GM19240 (cell line): ENCODE measurements around the gene DOLK.
A peak's percentile ranks its signal among the peaks of the same experiment; 100 is the strongest.
"Not testable (repeated sequence)": the region's sequence is repeated elsewhere in the genome, so short reads cannot be mapped to it uniquely, and the experiment has no call there.

Experiments
- DNase-seq: peaks from one replicate; pipeline ENCODE4 v3.0.0; 2011; ENCODE audit warnings: low spot score; ENCODE audit not compliant: insufficient read length

DOLK gene

DNA sequence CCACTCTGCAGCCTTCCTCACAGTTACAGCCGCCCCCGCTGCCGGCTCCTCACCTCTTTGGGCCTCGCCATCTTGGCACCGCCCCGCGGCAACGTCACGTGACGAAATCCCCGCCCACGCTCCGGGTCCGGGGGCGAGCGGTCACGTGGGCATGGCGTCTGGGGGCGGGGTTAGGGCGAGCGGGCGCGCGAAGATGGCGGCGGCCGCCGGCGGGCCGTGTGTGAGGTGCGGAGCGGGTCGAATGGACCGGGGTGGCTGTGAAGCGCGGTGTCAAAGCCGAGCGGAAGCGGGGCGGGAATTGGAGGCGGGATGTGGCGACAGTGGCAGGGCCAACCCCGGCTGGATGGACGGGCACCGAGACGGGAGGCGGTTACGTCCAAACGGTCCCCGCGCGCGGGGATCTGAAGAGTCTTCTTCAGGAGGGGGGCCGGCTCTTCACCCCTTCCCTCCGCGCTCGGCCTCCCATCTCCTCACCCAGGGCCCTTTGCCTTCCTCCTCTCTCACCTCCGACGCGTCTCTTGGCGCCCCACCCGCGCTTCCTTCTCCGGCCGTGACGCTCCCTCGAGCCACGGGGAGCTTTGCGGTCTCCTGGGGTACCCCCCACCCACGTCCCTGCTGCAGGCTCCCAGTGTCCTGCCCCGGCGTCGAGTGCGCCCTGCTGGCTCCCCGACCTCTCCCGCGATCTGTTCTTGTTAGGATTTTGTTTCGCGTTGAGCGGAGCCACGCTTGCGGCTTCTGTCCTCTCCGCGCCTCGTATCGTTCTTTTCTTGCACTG lies at the start of gene DOLK, which contains the start of gene NUP188:
Gene DOLK (minus strand): TSS at position 77 of the 775 bp plus-strand sequence. CDS start 300 bp downstream, outside the sequence.
Gene NUP188 (plus strand): TSS at position 173 of the 775 bp plus-strand sequence. CDS start 21 bp downstream, at position 194.
- DNase-seq = peak; percentile 93

DNA sequence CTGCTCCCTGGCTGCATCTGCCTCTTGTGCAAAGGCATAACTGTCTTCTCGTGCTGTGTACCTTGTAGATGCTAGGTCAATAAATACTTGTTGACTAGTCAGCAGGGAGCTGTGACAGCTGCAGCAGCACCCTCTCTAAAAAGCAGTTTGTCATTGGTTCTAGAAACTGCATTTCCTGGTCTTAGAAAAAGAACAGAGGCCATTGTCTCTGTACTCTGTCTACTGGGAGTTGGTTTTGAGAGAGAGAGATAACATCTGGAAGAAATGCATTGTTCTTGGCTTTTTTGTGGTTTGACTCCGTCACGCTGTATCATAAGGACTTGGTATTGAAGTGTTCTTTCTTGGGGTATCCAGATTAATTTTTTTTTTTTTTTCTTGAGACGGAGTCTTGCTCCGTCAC lies 48.4 kb upstream of the DOLK start:
- DNase-seq = no peak

DNA sequence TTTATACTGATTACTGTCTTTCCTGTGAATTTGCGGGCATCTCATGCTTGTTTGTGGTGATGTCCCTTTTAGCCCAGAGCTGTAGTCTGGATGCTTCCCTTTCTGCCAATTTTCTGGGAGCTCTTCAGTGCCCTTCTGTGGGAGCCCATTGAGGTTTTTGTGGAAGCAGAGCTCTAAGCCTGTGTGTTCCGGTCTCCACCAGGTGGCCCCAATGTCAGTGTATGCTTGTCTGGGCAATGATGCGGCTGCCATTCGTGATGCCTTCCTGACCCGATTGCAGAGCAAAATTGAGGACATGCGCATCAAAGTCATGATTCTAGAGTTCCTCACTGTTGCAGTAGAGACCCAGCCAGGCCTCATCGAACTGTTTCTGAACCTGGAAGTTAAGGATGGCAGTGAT lies 45.6 kb upstream of the DOLK start:
- no peak for DNase-seq

DNA sequence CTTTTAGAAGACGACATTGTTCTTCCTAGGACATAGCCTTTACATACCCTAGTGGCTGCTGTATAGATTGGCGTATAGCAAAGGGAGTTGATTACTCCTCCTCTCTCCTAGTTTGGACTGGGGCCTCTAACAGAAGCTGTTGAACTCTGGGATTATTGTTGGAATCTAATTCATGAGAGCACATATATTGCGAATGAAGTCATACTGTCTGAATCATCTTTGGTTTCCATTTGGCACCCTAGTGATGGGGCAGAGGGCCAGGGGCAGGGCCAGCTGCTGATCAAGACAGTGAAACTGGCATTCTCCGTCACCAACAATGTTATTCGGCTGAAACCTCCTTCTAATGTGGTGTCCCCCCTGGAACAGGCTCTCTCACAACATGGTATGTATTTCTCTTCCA lies 40.4 kb upstream of the DOLK start:
- no peak for DNase-seq

DNA sequence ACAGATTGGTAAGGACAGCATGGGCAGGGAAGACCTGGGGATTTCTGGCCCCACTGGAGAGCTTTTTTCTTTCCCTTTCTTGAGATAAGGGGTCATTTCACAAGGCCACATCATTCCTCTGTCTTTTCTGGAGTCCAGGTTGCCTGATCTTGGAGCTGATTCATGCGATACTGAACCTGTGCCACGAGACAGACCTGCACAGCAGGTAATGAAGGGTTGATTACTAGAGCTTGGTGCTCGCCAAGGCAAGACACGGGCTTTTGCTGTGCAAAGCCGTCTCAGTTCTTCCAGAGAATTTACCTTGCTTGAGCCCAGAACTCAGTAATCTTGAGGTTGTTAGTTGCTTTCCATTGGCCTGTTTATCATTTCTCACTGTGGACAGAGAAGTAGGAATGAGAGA lies 39.3 kb upstream of the DOLK start:
- DNase-seq = no peak

DNA sequence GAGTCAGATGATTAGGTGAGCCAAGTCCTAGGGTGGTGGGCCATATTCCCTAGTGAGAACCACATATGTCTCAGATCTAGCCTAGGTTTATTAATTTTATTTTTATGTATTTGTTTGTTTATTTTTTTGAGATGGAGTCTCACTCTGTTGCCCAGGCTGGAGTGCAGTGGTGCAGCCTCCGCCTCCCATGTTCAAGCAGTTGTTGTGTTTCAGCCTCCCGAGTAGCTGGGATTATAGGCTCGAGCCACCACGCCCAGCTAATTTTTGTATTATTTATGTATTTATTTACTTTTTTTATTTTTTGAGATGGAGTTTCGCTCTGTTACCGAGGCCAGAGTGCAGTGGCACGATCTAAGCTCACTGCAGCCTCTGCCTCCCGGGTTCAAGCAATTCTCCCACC lies 36.1 kb upstream of the DOLK start:
- no peak for DNase-seq

DNA sequence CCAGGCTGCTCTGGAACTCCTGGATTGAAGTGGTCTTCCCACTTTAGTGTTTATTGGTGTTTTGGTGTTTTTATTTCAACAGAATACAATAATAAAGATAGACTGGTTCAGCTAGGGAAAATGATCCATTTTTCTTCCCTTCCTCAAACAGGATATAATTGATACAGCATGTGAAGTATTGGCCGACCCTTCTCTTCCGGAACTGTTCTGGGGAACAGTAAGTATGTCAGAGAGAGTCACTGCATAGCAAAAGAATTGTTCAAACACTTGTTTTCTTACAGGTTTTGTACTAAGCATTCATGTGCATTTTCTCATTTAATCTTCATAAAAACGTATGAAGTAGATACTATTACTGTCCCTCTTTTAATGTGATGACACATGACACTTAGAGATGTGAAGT lies 31.7 kb upstream of the DOLK start:
- no peak for DNase-seq

DNA sequence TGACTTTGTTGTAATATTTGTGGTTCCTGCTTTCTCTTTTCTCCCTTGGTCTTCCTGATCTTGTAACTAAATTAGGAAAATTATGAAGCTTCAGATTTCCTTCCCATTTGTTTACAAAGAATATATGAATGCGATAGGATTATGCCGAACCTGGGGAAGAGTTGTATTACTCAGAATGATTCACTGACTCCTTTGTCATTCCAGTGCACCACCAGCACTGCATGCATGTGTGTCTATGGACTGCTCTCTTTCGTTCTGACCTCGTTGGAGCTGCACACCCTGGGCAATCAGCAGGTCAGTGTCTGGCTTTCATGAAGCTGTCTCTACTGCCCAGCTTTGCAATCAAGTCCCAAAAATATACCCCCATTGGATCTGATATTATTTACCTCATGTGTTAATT lies 25.6 kb upstream of the DOLK start:
- no peak for DNase-seq

DNA sequence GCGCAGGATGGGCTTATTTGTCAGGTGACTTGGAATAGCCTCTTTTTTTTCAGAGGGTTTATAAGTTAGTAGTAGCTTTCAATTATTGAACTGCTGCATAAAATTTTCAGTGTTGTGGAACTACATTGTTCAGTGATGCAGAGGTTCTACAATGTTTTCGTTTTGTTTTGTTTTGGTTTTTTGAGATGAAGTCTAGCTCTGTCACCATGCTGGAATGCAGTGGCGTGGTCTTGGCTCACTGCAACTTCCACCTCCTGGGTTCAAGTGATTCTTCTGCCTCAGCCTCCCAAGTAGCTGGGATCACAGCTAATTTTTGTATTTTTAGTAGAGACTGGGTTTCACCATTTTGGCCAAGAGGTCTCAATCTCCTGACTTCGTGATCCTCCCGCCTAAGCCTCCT lies 22.1 kb upstream of the DOLK start:
- DNase-seq = no peak

DNA sequence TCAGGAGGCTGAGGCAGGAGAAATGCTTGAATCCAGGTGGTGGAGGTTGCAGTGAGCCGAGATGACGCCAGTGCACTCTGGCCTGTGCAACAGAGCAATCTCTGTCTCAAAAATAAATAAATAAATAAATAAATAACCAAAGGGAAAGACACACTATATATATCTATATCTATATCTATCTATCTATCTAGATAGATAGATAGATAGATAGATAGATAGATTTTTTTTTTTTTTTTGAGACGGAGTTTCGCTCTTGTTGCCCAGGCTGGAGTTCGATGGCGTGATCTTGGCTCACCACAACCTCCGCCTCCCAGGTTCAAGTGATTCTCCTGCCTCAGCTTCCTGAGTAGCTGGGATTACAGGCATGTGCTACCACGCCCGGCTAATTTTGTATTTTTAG lies 14.0 kb upstream of the DOLK start:
- DNase-seq = not testable (repeated sequence)

DNA sequence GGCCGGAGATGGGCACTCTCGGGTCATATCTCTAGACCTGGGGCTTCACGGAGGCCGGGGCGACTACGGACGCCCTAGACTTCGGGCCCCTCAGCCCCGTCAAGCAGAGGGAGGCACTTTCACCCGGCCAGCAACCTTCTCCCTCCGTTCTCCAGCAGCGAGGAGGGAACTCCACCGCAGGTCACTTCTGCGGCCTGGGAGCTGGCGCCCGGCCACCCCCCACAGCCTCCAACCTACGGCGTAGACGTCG lies 201 bp downstream of the DOLK start:
- DNase-seq = no peak

DNA sequence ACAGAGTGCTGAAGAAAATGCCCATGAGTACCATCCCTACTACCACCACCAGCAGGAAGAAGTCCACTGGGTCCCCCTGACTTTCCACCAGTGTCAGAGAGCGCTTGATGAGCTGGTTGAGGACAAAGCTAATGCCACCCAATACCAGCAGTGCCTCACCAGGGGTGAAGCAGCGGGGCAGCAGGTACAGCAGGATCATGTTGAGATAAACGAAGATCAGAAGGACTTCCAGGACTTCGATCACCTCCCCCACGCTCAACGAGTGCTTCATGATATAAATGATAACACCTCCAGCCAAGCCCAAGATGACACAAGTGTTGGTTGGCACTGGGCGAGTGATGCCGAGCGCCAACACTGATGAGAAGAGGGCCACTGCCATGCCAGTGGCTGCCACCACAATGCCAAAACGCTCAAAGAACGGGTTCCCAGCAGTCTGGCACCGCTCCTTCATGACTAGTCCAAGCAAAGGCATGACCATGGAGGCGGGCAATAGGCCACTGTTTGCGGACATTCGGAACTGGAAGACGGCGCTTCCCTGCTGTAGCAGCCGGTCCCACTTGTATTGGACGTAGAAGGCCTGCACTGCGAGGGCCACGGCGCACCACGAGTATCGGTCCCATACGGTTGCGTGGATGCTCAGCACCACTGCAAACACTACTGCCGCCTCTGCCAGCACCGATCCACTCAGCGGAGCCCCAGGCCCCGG lies 679 bp downstream of the DOLK start:
- no peak for DNase-seq

DNA sequence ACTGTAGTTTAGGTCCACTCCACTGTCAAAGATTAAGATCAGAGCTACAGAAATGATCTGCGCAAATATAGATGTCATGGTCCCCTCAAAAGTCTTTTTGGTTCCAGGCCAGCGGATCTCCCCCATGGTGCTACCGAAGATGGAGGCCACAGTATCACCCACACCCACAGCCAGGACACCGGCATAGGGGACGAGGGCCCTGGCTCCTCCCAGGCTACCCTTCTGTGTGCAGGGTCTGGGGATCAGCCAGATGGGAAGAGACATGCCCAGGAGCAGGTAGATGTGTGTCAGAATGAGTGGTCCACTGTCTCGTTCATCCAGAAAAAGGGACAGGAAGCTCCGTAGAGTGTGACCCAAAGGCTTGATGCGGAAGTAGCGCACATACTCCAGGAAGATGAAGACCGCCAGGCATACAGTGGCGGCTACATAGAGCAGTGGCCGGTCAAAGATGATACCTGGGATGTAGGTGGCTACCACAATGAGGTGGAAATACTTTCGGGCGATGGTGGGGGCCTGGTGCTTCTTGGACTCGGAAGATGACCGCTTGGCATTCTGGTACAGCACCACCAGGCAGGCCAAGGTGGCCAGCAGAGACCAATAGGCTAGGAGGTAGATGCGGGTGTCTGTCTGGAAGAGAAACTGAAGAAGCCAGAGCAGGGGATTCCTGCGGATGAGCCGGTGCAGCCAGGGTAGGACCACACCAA lies 1.5 kb downstream of the DOLK start:
- no peak for DNase-seq

DNA sequence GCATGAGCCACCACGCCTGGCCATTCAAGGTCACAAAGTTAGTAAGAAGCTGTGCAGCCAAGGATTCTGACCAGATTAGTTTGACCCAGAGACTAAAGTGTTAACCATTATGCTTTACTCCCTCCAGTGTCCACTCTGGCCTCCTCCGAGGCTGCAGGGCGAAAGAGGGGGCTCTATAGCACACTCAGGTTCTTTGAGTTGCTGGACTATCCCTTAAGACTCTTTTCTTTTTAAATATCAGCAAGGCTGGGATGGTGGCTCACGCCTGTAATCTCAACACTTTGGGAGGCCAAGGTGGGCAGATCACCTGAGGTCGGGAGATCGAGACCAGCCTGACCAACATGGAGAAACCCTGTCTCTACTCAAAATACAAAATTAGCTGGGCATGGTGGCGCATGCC lies 2.4 kb downstream of the DOLK start:
- DNase-seq = not testable (repeated sequence)

DNA sequence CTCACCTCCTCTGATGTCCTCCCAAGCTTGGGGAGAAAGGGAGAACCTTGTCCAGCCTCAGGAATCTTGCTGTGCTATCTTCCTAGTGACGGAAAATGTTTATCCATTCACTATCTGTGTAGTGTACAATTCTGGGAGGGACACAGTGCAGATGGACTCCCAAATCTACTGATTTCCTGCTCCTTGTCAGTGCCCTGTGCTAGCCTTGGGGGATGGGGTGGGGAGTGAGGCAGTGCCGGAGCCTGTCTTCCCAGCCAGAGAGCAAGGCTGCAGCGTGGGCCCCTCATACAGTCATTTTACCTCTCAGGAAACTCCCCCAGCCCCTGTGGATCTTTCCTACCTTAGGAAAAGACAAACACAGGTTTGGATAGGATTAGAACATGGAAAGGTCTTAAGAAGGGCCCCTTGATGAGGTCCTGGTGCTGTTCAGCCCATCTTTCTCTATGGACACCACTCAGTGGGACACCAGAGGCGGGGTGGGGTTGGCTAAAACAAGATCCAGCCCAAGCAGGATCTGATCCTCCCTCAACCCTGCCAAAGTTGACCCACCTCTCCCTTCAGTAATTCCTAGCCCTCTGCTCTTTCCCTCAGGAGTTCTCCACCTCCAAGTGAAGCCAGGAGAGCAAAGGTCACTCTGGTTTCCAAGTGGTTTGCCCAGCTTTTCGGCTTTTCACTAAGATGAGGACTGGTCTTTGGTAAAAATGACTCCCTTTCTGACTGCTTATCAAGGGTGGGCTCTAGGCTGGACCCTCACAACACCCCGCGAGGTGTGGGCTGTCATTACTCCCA lies 3.4 kb downstream of the DOLK start:
- DNase-seq = no peak

DNA sequence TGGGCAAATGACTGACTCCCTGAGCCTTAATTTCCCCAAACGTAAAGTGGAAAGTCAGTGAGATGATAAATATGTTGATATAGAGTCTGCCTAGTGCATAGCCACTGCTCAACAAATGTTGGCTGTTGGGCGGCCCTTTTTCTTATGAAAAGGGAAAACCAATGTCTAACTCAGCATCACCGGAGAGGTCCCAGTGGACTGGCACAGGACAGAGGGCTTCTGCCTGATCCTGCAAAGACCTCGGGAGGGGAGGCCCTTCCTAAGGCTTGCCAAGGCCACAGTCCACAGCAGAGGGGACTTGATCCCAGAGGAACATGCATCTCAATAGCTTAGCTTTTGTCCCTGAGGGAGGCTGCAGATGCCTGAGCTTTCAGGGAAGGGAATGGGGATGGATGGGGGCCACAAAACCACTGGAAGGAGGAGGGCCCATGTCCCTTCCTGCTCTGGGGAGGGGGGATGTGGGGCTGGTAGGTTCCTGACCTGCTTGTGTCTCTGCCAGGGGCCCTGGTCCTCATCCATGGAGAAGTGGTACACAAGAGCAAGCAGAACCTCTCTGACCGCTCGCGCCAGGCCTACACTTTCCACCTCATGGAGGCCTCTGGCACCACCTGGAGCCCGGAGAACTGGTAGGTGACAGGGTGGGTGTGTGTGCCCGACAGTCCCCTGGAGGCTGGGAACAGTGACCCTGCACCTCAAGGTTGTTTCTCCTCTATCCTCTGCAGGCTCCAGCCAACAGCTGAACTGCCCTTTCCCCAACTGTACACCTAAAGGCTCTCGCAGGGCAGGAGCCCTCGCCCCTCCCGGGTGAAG lies 6.3 kb downstream of the DOLK start:
- DNase-seq = no peak

DNA sequence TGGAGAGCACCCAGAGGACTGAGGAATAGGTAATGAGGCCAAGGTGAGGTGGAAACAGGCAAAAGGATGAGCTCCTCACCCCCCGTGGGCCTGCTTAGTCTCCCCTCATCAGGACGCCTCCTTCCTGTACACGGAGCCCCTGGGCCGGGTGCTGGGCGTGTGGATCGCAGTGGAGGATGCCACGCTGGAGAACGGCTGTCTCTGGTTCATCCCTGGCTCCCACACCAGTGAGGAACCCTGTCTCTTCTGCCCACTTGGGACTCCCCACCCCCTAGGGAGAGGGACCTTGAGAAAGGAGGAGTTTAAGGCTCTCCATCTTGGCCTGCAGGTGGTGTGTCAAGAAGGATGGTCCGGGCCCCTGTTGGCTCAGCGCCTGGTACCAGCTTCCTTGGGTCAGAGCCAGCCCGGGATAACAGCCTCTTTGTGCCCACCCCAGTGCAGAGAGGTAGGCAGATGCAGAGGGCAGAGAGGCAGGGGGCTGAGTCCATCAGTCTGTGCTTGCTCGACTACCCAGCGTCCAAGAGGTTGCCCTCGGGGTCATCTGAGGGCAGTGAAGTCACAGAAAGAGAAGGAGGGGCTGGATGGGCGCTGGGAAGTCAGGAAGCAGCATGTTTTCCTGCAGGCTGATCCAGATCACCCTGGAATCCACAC lies 7.0 kb downstream of the DOLK start:
- DNase-seq = no peak

DNA sequence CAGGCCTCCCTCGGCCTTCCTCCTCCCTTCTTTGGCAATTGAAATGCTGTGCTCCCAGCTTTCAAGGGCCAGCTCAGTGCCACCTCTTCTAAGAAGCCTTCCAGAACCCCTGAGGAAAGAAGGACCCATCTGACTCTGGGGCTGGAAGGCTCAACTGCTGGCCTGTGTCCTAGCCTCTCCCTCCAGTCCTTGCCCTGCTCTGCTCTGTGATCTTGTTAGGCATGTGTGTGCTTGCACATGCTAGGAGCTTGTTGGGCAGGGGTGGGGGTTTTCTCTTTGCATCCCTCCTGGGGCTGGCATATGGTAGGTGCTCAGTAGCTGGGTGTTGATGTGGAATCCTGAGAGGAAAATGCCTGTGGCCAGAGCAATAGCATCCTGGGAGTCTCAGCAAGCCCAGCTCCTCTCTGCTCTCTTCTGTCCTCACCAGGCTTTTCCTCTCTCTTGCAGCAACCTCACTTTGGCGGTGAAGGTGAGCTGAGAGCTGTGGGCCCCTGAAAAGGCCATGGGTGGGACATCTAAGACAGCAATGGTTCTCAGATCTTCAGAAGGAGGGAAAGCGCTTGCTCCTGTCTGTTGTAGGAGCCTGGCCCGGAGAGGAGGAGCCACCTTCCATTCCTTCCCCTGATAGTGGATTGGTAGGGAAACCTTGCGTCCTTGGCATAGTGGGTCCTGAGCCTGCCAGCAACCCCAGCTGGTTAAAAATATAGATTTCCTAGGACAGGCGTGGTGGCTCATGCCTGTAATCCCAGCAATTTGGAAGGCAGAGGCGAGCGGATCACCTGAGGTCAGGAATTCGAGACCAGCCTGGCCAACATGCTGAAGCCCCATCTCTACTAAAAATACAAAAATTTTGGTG lies 9.9 kb downstream of the DOLK start:
- DNase-seq = no peak

DNA sequence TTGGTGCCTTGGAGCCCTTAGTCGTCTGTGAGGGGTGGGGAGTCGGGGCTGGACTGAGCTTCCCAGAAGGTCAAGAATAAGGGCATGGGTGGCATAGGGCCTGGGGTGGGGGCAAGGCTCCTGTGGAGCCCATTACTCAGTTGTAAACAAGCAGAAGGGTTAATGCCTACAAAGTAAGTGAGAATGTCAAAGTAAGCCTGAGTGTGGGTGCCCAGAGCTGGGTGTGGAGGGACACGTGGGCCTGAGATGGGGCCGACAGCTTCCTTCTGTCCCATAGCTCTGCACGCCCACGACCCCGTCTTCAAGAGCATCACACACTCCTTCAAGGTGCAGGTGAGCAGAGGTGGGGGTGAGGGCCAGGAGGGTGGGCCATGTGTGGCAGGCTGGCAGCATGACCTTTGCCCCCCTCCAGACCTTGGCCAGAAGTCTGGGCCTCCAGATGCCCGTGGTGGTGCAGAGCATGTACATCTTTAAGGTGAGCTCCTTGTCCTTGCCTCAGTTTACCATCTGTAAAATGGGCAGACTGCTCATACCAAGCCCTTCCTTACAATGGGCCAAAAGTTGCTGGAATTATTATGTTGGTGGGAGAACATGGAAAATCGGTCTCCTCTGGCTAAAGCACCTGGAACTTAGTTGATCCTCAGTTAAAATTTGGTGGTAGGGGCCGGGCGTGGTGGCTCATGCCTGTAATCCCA lies 11.1 kb downstream of the DOLK start:
- no peak for DNase-seq
